IMR-90 (cell line): ENCODE results near the gene POU4F2. TPM values are rescaled to one million over a fixed set of nuclear protein-coding genes. Genes with fewer than 3 reads are reported as not detected.

Source experiments
- ATAC-seq: fragments of 200-7000 bp; cut with Tn5 transposase; 2 replicates; pipeline ENCODE4 v1.9.1; 2020; ENCODE audit warnings: low read depth, mild to moderate bottlenecking, moderate library complexity
- BruUV-seq: library from RNA; stranded (reverse); fragments of 400-500 nt; replicated peaks from 2 replicates; lab custom pipeline; 2021; lab: Mats Ljungman, UMichigan
- CTCF ChIA-PET: fragments of 300-600 bp; formaldehyde crosslinking; extraction: SDS; loops from one replicate; lab custom pipeline; 2021; ENCODE audit warnings: antibody characterized with exemption; lab: Yijun Ruan, JAX
- POLR2A ChIA-PET: fragments of 300-600 bp; sonication (Branson Sonifier 250); formaldehyde crosslinking; loops from one replicate; lab custom pipeline; 2022; ENCODE audit warnings: antibody characterized with exemption; ENCODE audit not compliant: unreplicated experiment; lab: Charles Lee
- DNase-seq: peaks from one replicate; pipeline ENCODE4 v3.0.0; 2013
- H2AFZ ChIP-seq: replicated peaks from 2 replicates; pipeline ENCODE3; 2013; ENCODE audit warnings: low read length, mild to moderate bottlenecking; ENCODE audit not compliant: poor library complexity
- H2AK5ac ChIP-seq: 2 replicates; pipeline ENCODE4 v1.6.1; 2013; ENCODE audit warnings: low read depth, low read length, inconsistent platforms
- H2AK9ac ChIP-seq: replicated peaks from 2 replicates; pipeline ENCODE3; 2013; ENCODE audit warnings: mild to moderate bottlenecking, low read depth, low read length, moderate library complexity; ENCODE audit not compliant: poor library complexity
- H2BK120ac ChIP-seq: 2 replicates; pipeline ENCODE4 v1.6.1; 2013; ENCODE audit warnings: low read depth, low read length, inconsistent platforms
- H2BK15ac ChIP-seq: 3 replicates; pipeline ENCODE4 v1.6.1; 2013; ENCODE audit warnings: low read depth, low read length, inconsistent platforms
- H2BK20ac ChIP-seq: 2 replicates; pipeline ENCODE4 v1.6.1; 2013; ENCODE audit warnings: low read depth, mild to moderate bottlenecking, inconsistent platforms, low read length, moderate library complexity
- H2BK5ac ChIP-seq: 2 replicates; pipeline ENCODE4 v1.6.1; 2013; ENCODE audit warnings: mild to moderate bottlenecking, low read depth, low read length, inconsistent platforms; ENCODE audit not compliant: poor library complexity, severe bottlenecking
- H3K14ac ChIP-seq: replicated peaks from 2 replicates; pipeline ENCODE4 v1.6.1; 2013; ENCODE audit warnings: low read depth, low read length, inconsistent platforms
- H3K18ac ChIP-seq: 2 replicates; pipeline ENCODE4 v1.6.1; 2013; ENCODE audit warnings: low read depth, low read length, control low read depth
- H3K23ac ChIP-seq: 2 replicates; pipeline ENCODE4 v1.6.1; 2013; ENCODE audit warnings: low read depth, low read length, inconsistent platforms
- H3K27ac ChIP-seq: 2 replicates; pipeline ENCODE4 v1.5.1; 2013; ENCODE audit warnings: mild to moderate bottlenecking, control low read depth, low read length; ENCODE audit not compliant: insufficient read depth
- H3K27me3 ChIP-seq: 2 replicates; pipeline ENCODE4 v1.6.1; 2013; ENCODE audit warnings: low read length; ENCODE audit not compliant: control insufficient read depth, insufficient read depth
- H3K36me3 ChIP-seq: 2 replicates; pipeline ENCODE4 v1.6.1; 2013; ENCODE audit warnings: low read length, mixed read lengths; ENCODE audit not compliant: control insufficient read depth, insufficient read depth
- H3K4ac ChIP-seq: 2 replicates; pipeline ENCODE4 v1.6.1; 2013; ENCODE audit warnings: low read depth, low read length, inconsistent platforms
- H3K4me1 ChIP-seq: 2 replicates; pipeline ENCODE4 v1.6.1; 2013; ENCODE audit warnings: low read length, mixed read lengths; ENCODE audit not compliant: control insufficient read depth, insufficient read depth
- H3K4me2 ChIP-seq: 2 replicates; pipeline ENCODE4 v1.6.1; 2013; ENCODE audit warnings: low read depth, mild to moderate bottlenecking, control low read depth, low read length, moderate library complexity
- H3K4me3 ChIP-seq: 2 replicates; pipeline ENCODE4 v1.5.1; 2013; ENCODE audit warnings: low read depth, mild to moderate bottlenecking, control low read depth, low read length, moderate library complexity; ENCODE audit not compliant: insufficient read depth
- H3K56ac ChIP-seq: 2 replicates; pipeline ENCODE4 v1.6.1; 2013; ENCODE audit warnings: low read length, inconsistent platforms; ENCODE audit not compliant: insufficient read depth; ENCODE audit errors: extremely low read depth
- H3K79me1 ChIP-seq, 2 experiments: 2 replicates each; pipeline ENCODE4 v1.6.1; 2013; ENCODE audit warnings: low read length in 2 of 2, inconsistent platforms in 1 of 2, low read depth in 1 of 2
- H3K9ac ChIP-seq: 2 replicates; pipeline ENCODE4 v1.6.1; 2013; ENCODE audit warnings: low read depth, low read length, control low read depth
- H3K9me1 ChIP-seq: 2 replicates; pipeline ENCODE4 v1.6.1; 2013; ENCODE audit warnings: low read length, inconsistent platforms; ENCODE audit not compliant: insufficient read depth
- H3K9me3 ChIP-seq: 2 replicates; pipeline ENCODE4 v1.6.1; 2013; ENCODE audit warnings: low read length; ENCODE audit not compliant: control insufficient read depth, insufficient read depth
- H4K20me1 ChIP-seq: 2 replicates; pipeline ENCODE4 v1.6.1; 2013; ENCODE audit warnings: low read length, inconsistent platforms; ENCODE audit not compliant: insufficient read depth
- H4K5ac ChIP-seq: 2 replicates; pipeline ENCODE4 v1.6.1; 2013; ENCODE audit warnings: mild to moderate bottlenecking, low read depth, low read length, control low read depth
- H4K8ac ChIP-seq, 2 experiments: 2 replicates each; pipeline ENCODE4 v1.6.1; 2013; ENCODE audit warnings: low read depth in 2 of 2, low read length in 2 of 2, control low read depth in 1 of 2, inconsistent platforms in 1 of 2
- H4K91ac ChIP-seq: 2 replicates; pipeline ENCODE4 v1.6.1; 2013; ENCODE audit warnings: low read depth, low read length, inconsistent platforms; ENCODE audit not compliant: insufficient read depth
- BHLHE40 ChIP-seq: fragments of 150-350 bp; IDR thresholded peaks from 2 replicates; pipeline ENCODE4 v1.6.1; 2016; ENCODE audit warnings: mild to moderate bottlenecking, low read depth, low read length
- CEBPB ChIP-seq: IDR thresholded peaks from 2 replicates; pipeline ENCODE4 v1.6.1; 2012; ENCODE audit warnings: low read depth, low read length, improper control_type of control experiment
- MAZ ChIP-seq: IDR thresholded peaks from 2 replicates; pipeline ENCODE4 v1.6.1; 2012; ENCODE audit warnings: low read depth, mild to moderate bottlenecking, low read length, improper control_type of control experiment, moderate library complexity, borderline replicate concordance
- NFE2L2 ChIP-seq: fragments of 150-350 bp; IDR thresholded peaks from 2 replicates; pipeline ENCODE4 v1.6.1; 2016; ENCODE audit warnings: low read depth, mild to moderate bottlenecking, low read length
- RCOR1 ChIP-seq: IDR thresholded peaks from 2 replicates; pipeline ENCODE4 v1.6.1; 2012; ENCODE audit warnings: mild to moderate bottlenecking, low read length, improper control_type of control experiment; ENCODE audit not compliant: insufficient replicate concordance
- RFX5 ChIP-seq: IDR thresholded peaks from 2 replicates; pipeline ENCODE4 v1.8.0; 2012; ENCODE audit warnings: low read depth, mild to moderate bottlenecking, low read length, moderate library complexity
- WGBS, 2 experiments: methylation state at CpG; one replicate each; pipeline versions ENCODE4 v1.1.5 to v1.1.7; 2013; ENCODE audit warnings: missing lambda C conversion rate in 2 of 2; ENCODE audit not compliant: insufficient read length in 1 of 2; ENCODE audit errors: extremely low coverage in 2 of 2; 5-methylcytosine and 5-hydroxymethylcytosine counted together
- dilution Hi-C: fragments of 300-500 bp; cut with HindIII; formaldehyde crosslinking; loops from one replicate; pipeline ENCODE4 v1.14.3; 2018; ENCODE audit warnings: low sequenced_read_pairs; ENCODE audit not compliant: unreplicated experiment
- in situ Hi-C: fragments of 300-500 bp; cut with MboI; formaldehyde crosslinking; loops from 3 replicates; pipeline ENCODE4 v1.14.3; 2019; ENCODE audit warnings: low sequenced_read_pairs, inconsistent platforms, mixed read lengths
- intact Hi-C: fragments of 100-400 bp; cut with micrococcal nuclease; formaldehyde crosslinking; loops from 2 replicates; pipeline ENCODE4 v1.10.0; 2022
- polyA plus RNA-seq, 3 experiments: library from polyadenylated mRNA; depleted of rRNA; stranded (reverse); fragments of >200 nt; gene quantifications; 2 replicates each; pipeline ENCODE4 v1.2.3, GENCODE V29; 2012; ENCODE audit warnings: low replicate concordance in 1 of 3
- total RNA-seq: library from RNA; depleted of rRNA; stranded (reverse); fragments of >200 nt; gene quantifications from 2 replicates; pipeline ENCODE4 v1.2.3, GENCODE V29; 2012
- TF ChIP-seq, protein P1 (sequence below): conservative IDR thresholded peaks from 2 replicates; pipeline ENCODE4 v1.5.1; 2012; ENCODE audit warnings: mild to moderate bottlenecking, low read depth, low read length, improper control_type of control experiment
- TF ChIP-seq, protein P2 (sequence below): fragments of 150-350 bp; IDR thresholded peaks from 2 replicates; pipeline ENCODE4 v1.6.1; 2017; ENCODE audit warnings: mild to moderate bottlenecking, antibody characterized with exemption, low read length, low read depth

Gene POU4F2
- total and polyA plus RNA-seq, 2 of the 4 experiments (the other 2 are of a cell fraction) = not detected

DNA sequence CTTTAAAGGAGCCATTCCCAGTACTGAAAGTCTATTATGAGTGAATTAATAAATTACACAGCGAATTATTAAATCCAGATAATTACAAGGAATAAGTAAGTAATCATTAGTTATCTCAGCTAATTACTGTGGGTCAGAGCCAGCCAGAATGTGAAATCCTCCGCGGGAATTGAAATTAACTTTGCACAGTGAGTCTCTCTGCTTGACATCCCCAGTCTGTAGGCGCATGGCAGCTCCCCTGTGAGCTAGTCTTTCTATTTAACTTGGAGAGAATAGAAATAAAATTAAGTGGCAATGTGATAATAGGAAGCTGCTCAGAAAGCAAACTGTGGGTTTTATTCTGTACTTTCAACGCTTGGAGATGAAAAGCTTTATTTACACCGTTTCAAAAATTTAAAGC is 7.2 kb downstream of the POU4F2 start:
- Histone ChIP-seq H3K4ac (no peak overlapping the region), H3K56ac (no peak overlapping the region), H4K5ac (no peak overlapping the region), H3K9me1 (no peaks in the 10 kb centered on the region), H3K27ac (no peak overlapping the region), H4K20me1 (no peaks in the 10 kb centered on the region), H3K4me1 (no peaks in the 10 kb centered on the region), H3K4me3 (no peak overlapping the region), H3K14ac (no peak overlapping the region), H2BK20ac (no peak overlapping the region), H3K36me3 (no peaks in the 10 kb centered on the region), H3K79me1 (no peaks in the 10 kb centered on the region), H3K27me3 (peaks cover 39% of the 10 kb centered on the region), H2BK15ac (no peak overlapping the region), H2BK120ac (no peak overlapping the region), H2BK5ac (no peak overlapping the region), H2AK9ac (no peak overlapping the region), H2AK5ac (no peak overlapping the region), H3K18ac (no peak overlapping the region), H4K8ac (no peak overlapping the region), H3K9ac (no peak overlapping the region), H3K23ac (no peak overlapping the region), H4K91ac (no peak overlapping the region), H3K4me2 (no peak overlapping the region), H2AFZ (no peak overlapping the region), H3K9me3 (no peaks in the 10 kb centered on the region)
- BruUV-seq = no TSS peak
- ATAC-seq = no peak
- dilution Hi-C loops = no loop called here
- no peak for DNase-seq
- 0% methylated on average over 3 of the region's 6 CpGs; no CpG with 5 or more reads in 1 of the 2 experiments for WGBS, 2 experiments
- intact Hi-C loops = no loop called here
- ChIA-PET CTCF (interaction anchor here (0.6 kb wide), 1 partner anchor 255 kb away, joined by 3 read pairs; no protein-coding TSS in a partner anchor), POLR2A (no interaction called here)
- TF ChIP-seq RCOR1 (no peak), MAZ (no peak), BHLHE40 (no peak), NFE2L2 (no peak), RFX5 (no peak), CEBPB (no peak)
- TF ChIP-seq, protein P1, sequence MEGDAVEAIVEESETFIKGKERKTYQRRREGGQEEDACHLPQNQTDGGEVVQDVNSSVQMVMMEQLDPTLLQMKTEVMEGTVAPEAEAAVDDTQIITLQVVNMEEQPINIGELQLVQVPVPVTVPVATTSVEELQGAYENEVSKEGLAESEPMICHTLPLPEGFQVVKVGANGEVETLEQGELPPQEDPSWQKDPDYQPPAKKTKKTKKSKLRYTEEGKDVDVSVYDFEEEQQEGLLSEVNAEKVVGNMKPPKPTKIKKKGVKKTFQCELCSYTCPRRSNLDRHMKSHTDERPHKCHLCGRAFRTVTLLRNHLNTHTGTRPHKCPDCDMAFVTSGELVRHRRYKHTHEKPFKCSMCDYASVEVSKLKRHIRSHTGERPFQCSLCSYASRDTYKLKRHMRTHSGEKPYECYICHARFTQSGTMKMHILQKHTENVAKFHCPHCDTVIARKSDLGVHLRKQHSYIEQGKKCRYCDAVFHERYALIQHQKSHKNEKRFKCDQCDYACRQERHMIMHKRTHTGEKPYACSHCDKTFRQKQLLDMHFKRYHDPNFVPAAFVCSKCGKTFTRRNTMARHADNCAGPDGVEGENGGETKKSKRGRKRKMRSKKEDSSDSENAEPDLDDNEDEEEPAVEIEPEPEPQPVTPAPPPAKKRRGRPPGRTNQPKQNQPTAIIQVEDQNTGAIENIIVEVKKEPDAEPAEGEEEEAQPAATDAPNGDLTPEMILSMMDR = no peak
- TF ChIP-seq, protein P2, sequence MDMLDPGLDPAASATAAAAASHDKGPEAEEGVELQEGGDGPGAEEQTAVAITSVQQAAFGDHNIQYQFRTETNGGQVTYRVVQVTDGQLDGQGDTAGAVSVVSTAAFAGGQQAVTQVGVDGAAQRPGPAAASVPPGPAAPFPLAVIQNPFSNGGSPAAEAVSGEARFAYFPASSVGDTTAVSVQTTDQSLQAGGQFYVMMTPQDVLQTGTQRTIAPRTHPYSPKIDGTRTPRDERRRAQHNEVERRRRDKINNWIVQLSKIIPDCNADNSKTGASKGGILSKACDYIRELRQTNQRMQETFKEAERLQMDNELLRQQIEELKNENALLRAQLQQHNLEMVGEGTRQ = no peak
- in situ Hi-C loops = no loop called here
